Activated naive CD4-positive, alpha-beta T cell treated with anti-CD3 and anti-CD28 coated beads, Interleukin-2, amount 50 U/mL, for 24 hours (primary cell): Measurements from ENCODE around the gene HTRA1.
A peak's percentile ranks its signal among the peaks of the same experiment; 100 is the strongest.

Source experiments
- H3K27ac Mint-ChIP-seq: one replicate; pipeline ENCODE4 v1.8.0; 2021; ENCODE audit warnings: mild to moderate bottlenecking, mixed read lengths
- H3K27me3 Mint-ChIP-seq: one replicate; pipeline ENCODE4 v1.8.0; 2021; ENCODE audit warnings: mixed read lengths
- H3K36me3 Mint-ChIP-seq: one replicate; pipeline ENCODE4 v1.8.0; 2021; ENCODE audit warnings: mixed read lengths
- H3K4me1 Mint-ChIP-seq: one replicate; pipeline ENCODE4 v1.8.0; 2021; ENCODE audit warnings: mixed read lengths
- H3K4me3 Mint-ChIP-seq: one replicate; pipeline ENCODE4 v1.8.0; 2021; ENCODE audit warnings: mild to moderate bottlenecking, mixed read lengths
- H3K9me3 Mint-ChIP-seq: one replicate; pipeline ENCODE4 v1.8.0; 2021; ENCODE audit warnings: mixed read lengths

HTRA1 gene

DNA sequence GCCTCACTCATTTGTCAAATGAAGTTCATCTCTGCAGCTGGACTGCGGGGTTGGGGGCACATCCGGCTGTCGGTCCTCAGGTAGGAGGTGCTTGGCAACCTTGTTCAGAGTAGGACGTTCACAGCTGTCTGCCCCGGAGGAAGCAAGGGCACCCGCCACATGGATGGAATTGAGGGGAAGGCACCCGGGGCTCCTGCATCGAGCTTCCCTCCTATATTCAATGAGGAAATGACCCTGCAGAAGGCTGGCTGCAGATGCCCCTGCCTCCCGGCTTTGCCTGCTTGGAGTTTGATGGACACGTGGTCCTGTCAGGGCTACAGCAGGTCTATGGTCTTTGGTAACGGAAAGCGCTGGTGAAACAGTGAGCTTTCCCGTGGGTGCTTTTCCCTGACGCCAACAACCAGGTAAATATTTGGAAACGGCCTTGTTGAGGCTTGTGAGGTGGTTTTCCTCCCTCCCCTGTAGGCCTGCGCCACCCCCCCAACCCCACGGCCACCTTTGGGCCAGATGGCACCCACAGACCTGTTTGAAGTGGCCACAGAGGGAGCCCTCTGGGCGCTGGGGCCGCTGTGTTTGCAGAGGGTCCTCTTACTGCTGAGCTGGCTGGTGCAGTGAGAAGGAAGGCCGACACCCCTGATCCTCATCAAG, 32.9 kb downstream of the HTRA1 start:
- Mint-ChIP-seq H3K27me3 (peaks cover 3% of the 10 kb centered on the region), H3K36me3 (no peaks in the 10 kb centered on the region), H3K4me1 (peaks cover 11% of the 10 kb centered on the region), H3K9me3 (no peaks in the 10 kb centered on the region), H3K27ac (no peak overlapping the region), H3K4me3 (no peak overlapping the region)

DNA sequence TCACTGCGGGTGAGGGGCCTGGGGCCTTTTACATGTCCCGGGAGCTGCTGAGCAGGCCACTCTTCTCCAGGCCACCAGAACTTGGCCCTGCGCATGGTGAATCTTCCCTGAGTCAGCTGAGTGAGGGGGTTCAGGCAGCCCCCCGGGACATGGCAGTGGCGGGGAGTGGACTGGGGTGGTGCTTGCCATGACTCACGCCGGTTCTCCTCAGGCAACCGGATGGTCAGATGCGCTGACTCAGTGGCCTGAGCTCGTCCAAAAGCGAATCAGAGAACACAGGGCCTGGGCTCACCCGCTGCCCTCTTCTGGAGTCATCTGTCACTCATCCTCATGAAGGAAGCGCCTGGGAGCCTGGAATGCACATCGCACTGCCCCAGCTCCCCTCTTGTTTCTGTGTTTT, 33.5 kb downstream of the HTRA1 start:
- no peak overlapping the region for H3K4me3 Mint-ChIP-seq
- H3K9me3 Mint-ChIP-seq: no peaks in the 10 kb centered on the region
- no peak overlapping the region for H3K27ac Mint-ChIP-seq
- peaks cover 11% of the 10 kb centered on the region for H3K4me1 Mint-ChIP-seq
- peaks cover 3% of the 10 kb centered on the region for H3K27me3 Mint-ChIP-seq
- H3K36me3 Mint-ChIP-seq: no peaks in the 10 kb centered on the region

DNA sequence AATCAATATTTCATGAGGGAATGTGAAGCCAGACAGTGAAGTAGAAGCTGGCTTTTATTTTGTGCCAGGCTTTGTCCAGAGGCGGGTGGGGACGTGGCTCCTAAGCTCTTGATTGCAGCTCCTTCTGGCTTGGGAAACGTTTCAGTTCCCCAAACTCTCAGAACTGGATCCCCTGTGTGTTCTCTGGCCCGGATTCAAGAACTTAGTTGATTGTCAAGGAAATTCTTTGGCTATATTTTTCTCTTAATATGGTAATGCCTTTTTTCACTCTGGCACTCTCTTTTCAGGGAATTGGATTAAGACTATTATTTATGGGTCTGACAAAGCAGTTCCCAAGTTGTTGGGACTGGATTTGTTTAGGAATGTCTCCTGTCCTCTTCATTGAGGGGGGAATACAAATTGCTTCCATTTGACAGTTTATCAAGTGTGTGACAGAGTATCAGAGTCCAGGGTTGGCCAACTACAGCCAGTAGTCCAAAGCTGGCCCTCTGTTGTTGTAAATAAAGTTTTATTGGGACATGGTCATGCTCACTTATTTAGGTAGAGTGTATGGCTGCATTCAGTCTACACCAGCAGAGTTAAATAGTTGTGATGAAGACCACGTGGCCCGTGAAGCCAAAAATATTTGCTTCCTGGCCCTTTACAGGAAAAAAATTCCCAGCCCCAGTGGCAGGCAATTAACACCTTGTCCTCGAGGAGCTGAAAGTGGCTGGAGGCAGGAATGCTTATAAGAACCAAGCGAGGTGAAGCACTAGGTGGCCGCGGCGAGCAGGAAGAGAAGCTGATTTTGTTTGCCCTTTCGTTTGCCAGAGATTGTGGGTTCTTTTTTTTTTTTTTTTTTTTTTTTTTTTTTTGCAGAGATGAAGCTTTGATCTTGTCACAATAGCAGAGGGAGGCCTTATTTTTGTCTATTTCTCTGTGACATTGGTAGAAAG, 34.3 kb downstream of the HTRA1 start:
- Mint-ChIP-seq H3K36me3 (no peaks in the 10 kb centered on the region), H3K4me1 (peaks cover 11% of the 10 kb centered on the region), H3K27me3 (peaks cover 3% of the 10 kb centered on the region), H3K4me3 (peak overlapping the region; percentile 64), H3K27ac (no peak overlapping the region), H3K9me3 (no peaks in the 10 kb centered on the region)

DNA sequence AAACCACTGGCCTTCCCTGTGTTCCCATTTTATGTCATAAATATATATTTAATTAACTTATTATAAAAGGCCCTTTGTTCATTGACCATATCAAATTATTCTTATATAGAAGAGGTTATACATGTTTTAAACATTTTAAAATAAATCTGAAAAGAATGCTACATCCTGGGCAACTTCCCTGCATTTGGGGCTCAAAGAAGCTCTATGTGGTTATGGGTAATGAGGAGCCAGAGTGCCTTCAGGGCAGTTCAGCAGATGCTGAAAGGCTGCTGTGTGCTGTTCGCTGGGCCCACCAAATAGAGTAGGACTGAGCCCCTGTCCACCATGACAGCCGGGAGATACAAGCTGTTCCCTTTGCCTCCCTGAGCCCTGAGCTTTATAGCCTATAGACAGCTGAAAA, 35.9 kb downstream of the HTRA1 start:
- H3K4me3 Mint-ChIP-seq: no peak overlapping the region
- no peaks in the 10 kb centered on the region for H3K36me3 Mint-ChIP-seq
- no peaks in the 10 kb centered on the region for H3K9me3 Mint-ChIP-seq
- no peak overlapping the region for H3K27ac Mint-ChIP-seq
- H3K4me1 Mint-ChIP-seq: peaks cover 11% of the 10 kb centered on the region
- H3K27me3 Mint-ChIP-seq: peaks cover 3% of the 10 kb centered on the region

DNA sequence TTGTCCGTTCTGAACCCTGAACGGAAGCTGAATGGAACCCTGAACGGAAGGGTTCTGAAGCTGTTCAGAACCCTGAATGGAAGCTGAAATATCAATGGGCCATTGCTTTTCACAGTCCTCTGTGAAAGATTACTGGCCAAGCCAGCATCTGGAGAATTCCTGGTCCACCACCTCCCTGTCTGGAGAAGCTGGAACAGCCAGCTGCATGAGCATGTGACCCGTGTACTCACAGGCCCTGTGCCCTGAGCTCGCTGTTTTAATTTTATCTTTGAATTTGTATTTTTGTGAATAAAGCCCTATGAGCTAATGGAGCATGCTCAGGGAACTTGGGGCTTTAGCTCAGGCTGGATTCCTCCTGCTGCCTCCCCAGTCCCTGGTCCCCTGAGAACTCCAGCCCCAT, 37.2 kb downstream of the HTRA1 start:
- Mint-ChIP-seq H3K27ac (no peak overlapping the region), H3K9me3 (no peaks in the 10 kb centered on the region), H3K4me1 (peaks cover 11% of the 10 kb centered on the region), H3K36me3 (no peaks in the 10 kb centered on the region), H3K27me3 (peaks cover 3% of the 10 kb centered on the region), H3K4me3 (no peak overlapping the region)

DNA sequence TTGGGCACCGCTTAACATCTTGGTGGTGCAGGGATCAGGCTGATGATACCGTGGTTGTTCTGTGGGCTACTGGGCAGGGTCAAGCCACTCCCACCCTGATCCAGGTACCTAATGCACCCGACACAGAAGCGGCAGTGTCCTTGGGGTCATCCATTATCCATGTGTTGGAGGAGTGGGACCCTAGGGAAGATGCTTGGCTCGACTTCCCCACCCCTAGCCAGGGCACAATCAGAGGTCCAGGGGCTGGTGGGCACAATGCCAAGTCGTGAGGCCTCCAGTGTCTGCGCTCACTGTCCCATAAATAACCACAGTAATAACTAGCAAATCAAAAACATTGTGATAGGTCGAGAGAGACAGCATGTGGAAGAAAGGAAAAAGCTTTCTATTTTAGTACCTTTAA, 37.7 kb downstream of the HTRA1 start:
- Mint-ChIP-seq H3K36me3 (no peaks in the 10 kb centered on the region), H3K27me3 (peaks cover under 1% of the 10 kb centered on the region), H3K4me3 (no peak overlapping the region), H3K27ac (no peak overlapping the region), H3K4me1 (peaks cover 11% of the 10 kb centered on the region), H3K9me3 (no peaks in the 10 kb centered on the region)

DNA sequence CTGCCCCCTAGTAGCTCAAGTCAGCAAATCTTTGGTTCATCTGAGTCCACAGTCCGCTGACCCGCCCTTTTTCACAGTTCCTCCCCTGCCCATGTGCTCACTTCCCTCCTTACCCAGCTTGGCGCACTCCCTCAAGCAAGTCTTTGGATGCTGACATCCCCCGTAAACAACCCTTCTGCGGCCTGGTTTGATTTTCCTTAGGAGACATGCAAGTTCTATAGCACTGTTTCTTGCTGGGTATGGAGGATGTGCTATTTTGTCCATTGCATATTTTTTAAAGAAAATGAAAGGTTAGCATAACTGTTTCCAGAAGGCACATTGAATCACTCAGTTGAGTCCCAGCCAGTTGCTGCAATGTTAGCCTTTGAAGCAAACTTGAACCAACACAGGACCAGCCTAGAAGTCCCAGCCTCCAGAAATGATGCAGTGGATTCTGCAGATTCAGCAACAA, 38.2 kb downstream of the HTRA1 start:
- H3K36me3 Mint-ChIP-seq: no peaks in the 10 kb centered on the region
- peaks cover 11% of the 10 kb centered on the region for H3K4me1 Mint-ChIP-seq
- no peak overlapping the region for H3K27ac Mint-ChIP-seq
- H3K4me3 Mint-ChIP-seq: no peak overlapping the region
- H3K27me3 Mint-ChIP-seq: no peaks in the 10 kb centered on the region
- H3K9me3 Mint-ChIP-seq: no peaks in the 10 kb centered on the region

DNA sequence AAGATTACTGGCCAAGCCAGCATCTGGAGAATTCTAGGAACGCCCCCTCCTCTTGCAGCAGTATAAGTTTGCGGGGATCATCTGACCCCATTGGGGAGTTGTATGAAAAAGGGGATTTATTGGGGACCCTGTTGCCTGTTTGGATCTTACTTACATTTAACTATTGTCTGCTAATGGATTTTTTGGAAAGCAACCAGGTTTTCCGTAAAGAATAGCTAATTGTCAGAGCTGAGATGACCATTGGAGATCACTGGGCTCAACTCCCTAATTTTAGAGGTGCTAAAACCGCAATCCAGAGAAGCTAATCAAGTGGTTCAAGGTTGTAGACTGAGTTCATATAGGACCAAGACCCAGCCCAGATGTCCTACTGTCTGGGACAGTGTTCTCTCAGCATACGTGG, 38.8 kb downstream of the HTRA1 start:
- peaks cover 11% of the 10 kb centered on the region for H3K4me1 Mint-ChIP-seq
- H3K27me3 Mint-ChIP-seq: no peaks in the 10 kb centered on the region
- H3K9me3 Mint-ChIP-seq: no peaks in the 10 kb centered on the region
- H3K36me3 Mint-ChIP-seq: no peaks in the 10 kb centered on the region
- H3K4me3 Mint-ChIP-seq: no peak overlapping the region
- H3K27ac Mint-ChIP-seq: no peak overlapping the region

DNA sequence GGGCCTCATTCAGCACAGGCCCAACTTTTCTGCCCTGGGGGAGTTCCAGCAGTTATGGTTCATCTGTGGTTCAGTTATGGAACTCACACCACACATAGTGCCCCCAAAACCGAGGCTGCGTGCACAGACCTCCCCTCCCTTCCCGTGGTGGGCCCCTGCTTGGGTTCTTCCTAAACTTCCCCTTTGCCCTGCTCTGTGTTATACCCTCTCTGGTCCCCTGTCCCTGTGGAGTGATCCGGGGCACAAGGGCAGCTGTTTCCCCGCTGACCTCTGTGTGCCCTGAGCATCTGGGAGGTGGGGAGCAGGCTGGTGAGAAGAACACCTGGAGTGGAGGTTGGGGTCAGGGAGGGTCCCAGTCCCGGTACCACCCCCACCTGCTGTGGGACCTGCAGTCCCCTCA, 39.4 kb downstream of the HTRA1 start:
- no peaks in the 10 kb centered on the region for H3K9me3 Mint-ChIP-seq
- H3K27me3 Mint-ChIP-seq: no peaks in the 10 kb centered on the region
- H3K4me1 Mint-ChIP-seq: peaks cover 10% of the 10 kb centered on the region
- no peak overlapping the region for H3K4me3 Mint-ChIP-seq
- no peaks in the 10 kb centered on the region for H3K36me3 Mint-ChIP-seq
- H3K27ac Mint-ChIP-seq: no peak overlapping the region

DNA sequence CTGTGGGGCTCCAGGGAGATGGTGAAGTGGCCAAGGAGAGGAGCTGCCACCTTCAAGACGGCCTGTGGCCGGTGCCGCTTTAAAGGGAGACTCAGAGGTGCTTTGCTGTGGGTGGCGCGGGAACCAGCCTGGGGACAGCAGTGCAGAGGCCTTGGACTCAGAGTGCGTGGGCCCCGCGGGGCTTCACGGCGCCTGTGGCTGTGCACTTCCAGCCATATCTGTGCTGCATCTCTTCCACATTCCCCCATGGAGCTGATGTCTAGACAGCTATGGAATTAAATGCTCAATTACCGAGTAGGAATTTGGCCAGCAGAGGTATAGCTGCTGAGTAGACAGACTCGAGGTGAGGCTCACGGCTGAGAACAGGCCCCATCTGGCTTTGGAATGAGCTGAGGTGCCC, 41.7 kb downstream of the HTRA1 start:
- Mint-ChIP-seq H3K9me3 (no peaks in the 10 kb centered on the region), H3K36me3 (no peaks in the 10 kb centered on the region), H3K4me1 (no peaks in the 10 kb centered on the region), H3K27ac (no peak overlapping the region), H3K27me3 (no peaks in the 10 kb centered on the region), H3K4me3 (no peak overlapping the region)

DNA sequence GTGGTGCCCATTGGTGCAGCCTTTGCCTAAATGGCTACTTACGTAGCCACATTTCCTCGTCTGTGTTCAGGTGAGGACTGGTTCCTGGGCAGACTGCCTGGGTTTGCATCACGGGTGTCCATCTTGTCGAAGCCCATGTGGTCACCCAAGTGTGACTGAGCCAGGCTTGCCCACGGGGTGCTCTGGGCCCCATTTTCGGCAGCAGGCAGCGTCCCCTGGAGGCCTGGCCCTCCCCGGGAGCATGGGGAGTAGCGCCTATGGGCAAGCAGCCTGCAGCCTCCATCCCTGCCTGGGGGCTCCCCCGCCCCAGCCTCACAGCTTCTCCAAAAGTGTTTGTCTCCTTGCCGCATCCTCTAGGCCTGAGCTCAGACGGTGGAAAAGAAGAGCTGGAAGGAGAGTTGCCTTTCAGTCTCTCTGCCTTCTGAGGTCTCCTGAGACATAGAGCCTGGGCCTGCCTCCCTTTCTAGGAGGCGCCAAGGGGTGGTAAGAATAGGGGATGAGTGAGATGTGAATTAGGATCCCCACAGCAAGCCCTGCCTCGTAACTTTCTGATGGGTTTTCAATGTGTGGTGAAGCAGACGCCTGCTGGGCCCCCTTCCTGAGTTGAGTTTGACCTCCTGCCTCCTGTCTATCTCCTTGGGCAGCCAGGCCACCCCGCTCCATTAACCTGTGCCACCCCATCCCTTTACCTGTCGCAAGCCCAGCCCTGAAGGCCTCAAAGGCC, 42.7 kb downstream of the HTRA1 start:
- H3K27ac Mint-ChIP-seq: no peak overlapping the region
- no peaks in the 10 kb centered on the region for H3K4me1 Mint-ChIP-seq
- no peaks in the 10 kb centered on the region for H3K36me3 Mint-ChIP-seq
- no peaks in the 10 kb centered on the region for H3K9me3 Mint-ChIP-seq
- H3K27me3 Mint-ChIP-seq: no peaks in the 10 kb centered on the region
- H3K4me3 Mint-ChIP-seq: no peak overlapping the region

DNA sequence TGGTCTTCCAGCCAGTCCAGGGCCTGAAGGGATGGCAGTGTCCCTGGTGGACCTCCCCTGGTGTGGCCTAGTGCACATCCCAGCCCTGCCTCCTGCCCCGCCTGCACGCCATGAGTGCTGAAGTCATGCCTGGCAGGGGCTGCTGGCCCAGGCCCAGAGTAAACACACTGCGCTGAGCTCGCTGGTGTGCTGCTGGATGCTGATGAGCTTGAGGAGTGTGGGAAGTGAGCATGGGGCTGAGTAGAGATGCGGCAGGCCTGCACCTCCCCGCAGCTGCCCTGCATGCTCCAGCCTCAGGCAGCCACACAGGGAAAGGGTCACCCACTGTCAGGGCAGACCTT, 43.2 kb downstream of the HTRA1 start:
- Mint-ChIP-seq H3K27me3 (no peaks in the 10 kb centered on the region), H3K4me3 (no peak overlapping the region), H3K36me3 (no peaks in the 10 kb centered on the region), H3K9me3 (no peaks in the 10 kb centered on the region), H3K27ac (no peak overlapping the region), H3K4me1 (no peaks in the 10 kb centered on the region)

DNA sequence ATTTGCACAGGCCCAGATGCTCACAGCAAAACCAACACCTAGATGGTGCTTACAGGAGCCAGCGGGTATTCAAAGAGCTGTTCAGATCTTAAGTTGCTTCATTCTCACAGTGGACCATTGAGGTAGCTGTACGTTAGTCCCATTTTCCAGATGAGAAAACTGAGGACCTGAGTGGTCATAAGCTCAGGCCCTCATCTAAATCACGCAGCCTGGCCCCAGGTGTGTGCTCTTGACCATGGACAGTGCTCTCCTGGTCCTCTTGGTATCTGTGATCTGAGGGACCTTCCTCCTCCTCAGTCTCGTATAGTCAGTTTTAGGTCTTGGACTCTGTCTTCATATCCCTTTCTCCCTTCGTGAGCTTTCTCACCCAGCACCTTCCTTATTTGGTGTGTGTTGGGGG, 43.7 kb downstream of the HTRA1 start:
- Mint-ChIP-seq H3K9me3 (no peaks in the 10 kb centered on the region), H3K4me1 (no peaks in the 10 kb centered on the region), H3K27me3 (no peaks in the 10 kb centered on the region), H3K36me3 (no peaks in the 10 kb centered on the region), H3K4me3 (no peak overlapping the region), H3K27ac (no peak overlapping the region)

DNA sequence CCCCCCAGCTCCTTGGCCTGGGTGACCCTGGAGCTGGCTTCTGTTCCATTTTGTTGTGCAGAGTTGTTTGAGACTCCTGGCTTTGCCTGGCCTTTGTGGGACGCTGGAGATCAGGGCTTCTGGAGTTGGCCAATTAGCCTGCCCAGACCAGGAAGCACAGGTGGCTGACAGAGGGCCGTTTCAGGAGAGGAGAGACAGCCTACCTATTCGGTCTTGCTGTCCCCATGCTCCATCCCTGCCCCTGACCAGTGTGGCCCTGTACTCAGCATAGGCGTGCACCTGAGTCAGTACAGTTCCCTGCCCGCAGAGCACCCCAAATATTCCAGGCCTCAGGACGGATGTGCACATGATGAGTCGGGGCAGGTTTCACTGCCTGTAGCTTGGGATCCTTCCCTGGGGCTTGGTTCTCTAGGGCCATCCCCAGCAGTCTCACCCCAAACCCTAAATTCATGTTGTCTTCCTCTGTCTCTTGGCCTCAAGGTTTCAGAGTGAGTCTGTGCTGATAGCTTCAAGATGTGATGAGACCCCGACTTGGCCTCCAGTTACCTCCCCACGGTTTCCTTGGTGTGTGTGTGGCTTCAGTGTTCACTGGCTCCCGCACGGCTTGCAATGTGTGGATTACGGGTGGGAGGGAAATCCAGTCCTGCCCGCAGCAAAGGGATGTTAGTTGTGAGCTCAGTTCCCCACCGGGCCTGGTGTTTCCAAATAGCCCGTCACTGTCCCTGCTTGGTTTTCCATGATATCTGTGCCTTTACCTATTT, 44.7 kb downstream of the HTRA1 start:
- H3K4me3 Mint-ChIP-seq: no peak overlapping the region
- H3K27ac Mint-ChIP-seq: no peak overlapping the region

DNA sequence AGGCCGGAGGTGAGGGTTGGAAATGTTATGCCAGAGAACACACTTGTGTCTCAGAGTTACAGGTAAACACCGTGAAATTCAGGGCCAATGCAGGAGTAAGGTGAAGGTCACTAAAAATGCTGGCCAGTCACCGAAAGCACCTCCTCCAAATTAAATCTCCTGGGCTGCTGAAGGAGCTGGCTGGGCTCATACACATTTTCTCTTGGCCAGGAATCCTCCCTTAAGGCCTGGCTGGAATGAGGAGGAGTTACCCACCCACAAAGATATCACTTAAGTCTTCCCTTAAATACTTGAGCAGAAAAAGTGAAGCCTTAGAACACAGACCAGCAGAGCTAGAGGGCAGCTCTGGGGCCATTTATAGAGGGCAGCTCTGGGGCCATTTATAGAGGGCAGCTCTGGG, 46.3 kb downstream of the HTRA1 start:
- Mint-ChIP-seq H3K9me3 (no peaks in the 10 kb centered on the region), H3K27ac (no peak overlapping the region), H3K36me3 (no peaks in the 10 kb centered on the region), H3K27me3 (no peaks in the 10 kb centered on the region), H3K4me3 (no peak overlapping the region), H3K4me1 (no peaks in the 10 kb centered on the region)

More for the DNA sequence above, 44.7 kb downstream of the HTRA1 start:
- H3K4me1 Mint-ChIP-seq: no peaks in the 10 kb centered on the region
- no peaks in the 10 kb centered on the region for H3K9me3 Mint-ChIP-seq
- H3K36me3 Mint-ChIP-seq: no peaks in the 10 kb centered on the region
- no peaks in the 10 kb centered on the region for H3K27me3 Mint-ChIP-seq
